ENCODE results near the gene SMOC1. TPM values are rescaled to one million over a fixed set of nuclear protein-coding genes. Genes with fewer than 3 reads are reported as not detected.

Gene SMOC1
- total and polyA plus RNA-seq, 7 donors = 3.2 to 10.6 (median 6.2) TPM

DNA sequence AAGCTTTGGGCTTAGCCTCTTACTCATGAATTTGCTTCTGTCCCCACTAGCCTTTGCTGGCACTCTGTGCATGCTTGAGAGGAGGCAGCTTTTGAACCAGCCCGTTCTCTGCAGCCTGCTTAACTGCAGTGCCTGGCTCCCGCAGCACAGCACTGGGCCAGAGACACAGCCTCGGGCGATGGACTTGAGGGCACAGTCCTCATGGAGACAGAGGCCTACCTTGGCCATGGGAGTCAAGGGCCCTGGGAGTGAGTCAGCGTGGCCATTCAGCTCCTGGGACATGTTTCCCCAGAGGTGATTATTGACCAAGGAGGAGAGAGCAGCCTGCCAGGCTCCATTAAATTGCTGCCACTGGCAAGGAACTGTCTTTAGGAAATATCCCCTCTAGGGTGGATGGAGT, 93.5 kb downstream of the SMOC1 start:
- ATAC-seq = no peak
- TF ChIP-seq, protein P1, sequence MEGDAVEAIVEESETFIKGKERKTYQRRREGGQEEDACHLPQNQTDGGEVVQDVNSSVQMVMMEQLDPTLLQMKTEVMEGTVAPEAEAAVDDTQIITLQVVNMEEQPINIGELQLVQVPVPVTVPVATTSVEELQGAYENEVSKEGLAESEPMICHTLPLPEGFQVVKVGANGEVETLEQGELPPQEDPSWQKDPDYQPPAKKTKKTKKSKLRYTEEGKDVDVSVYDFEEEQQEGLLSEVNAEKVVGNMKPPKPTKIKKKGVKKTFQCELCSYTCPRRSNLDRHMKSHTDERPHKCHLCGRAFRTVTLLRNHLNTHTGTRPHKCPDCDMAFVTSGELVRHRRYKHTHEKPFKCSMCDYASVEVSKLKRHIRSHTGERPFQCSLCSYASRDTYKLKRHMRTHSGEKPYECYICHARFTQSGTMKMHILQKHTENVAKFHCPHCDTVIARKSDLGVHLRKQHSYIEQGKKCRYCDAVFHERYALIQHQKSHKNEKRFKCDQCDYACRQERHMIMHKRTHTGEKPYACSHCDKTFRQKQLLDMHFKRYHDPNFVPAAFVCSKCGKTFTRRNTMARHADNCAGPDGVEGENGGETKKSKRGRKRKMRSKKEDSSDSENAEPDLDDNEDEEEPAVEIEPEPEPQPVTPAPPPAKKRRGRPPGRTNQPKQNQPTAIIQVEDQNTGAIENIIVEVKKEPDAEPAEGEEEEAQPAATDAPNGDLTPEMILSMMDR (IDR thresholded peaks at IDR 0.05) = no peak
- no peaks in the 10 kb centered on the region for H3K36me3 ChIP-seq (ENCODE audit: insufficient read depth in 1 of 2, low read depth in 1 of 2)
- DNase-seq = no peak
- no peaks in the 10 kb centered on the region for H3K4me1 ChIP-seq
- no peak overlapping the region for H3K27ac ChIP-seq
- 88 to 96% (median 91%) methylated on average over 5 of the region's 5 CpGs for WGBS, 3 donors
- no peak overlapping the region for H3K4me3 ChIP-seq
- intact Hi-C loops (cut with DNase I) = no loop called here
- no peaks in the 10 kb centered on the region for H3K9me3 ChIP-seq
- H3K27me3 ChIP-seq (ENCODE audit: insufficient read depth in 3 of 3, low read length in 2 of 3) = no peaks in the 10 kb centered on the region

DNA sequence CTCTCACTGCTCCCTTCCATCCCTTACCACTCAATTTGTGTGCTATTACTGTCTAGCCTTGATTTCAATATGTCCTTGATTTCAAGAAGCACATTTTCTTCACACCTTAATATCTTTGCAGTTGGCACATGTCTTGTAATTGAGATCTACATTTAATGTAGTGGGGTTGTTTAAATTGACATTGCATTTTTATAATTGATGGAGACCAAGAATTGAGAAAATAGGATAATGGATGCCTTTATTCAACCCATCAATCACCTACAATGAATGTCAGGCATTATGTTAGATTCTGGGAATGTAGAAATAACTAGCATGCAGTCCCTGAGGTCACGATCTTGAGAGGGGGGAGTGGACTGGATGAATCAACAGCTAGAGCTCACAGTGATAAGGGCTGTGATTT, 94.6 kb downstream of the SMOC1 start:
- TF ChIP-seq, protein P1 (IDR thresholded peaks at IDR 0.05) = no peak
- Histone ChIP-seq H3K4me3 (no peak overlapping the region), H3K27me3 (ENCODE audit: insufficient read depth in 3 of 3, low read length in 2 of 3) (no peaks in the 10 kb centered on the region), H3K36me3 (ENCODE audit: insufficient read depth in 1 of 2, low read depth in 1 of 2) (peaks cover 0 to 2% of the 10 kb centered on the region in 2 donors), H3K27ac (no peak overlapping the region), H3K9me3 (no peaks in the 10 kb centered on the region), H3K4me1 (no peaks in the 10 kb centered on the region)
- WGBS, 3 donors = 71 to 73% (median 72%) methylated on average over 1 of the region's 1 CpG
- no peak for DNase-seq
- intact Hi-C loops (cut with DNase I) = no loop called here
- no peak for ATAC-seq

DNA sequence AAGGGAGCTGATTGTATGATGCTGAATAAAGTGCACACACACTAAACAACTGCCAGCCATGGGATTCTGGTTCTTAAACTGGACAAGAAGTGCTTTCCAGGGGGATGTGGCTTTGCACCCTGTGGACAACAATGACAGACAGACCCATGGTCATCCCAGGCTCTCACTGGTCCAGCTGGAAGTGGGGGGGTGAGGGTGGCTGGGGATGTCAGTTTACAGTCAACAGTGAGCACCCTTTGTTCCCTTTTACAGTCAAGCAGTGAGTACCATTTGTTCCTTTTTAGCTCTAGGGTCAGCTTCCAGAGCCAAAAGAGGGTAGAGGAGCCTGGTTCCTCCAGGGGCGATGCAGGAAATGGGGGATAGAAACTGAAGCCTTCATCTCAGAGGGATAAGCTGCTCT, 100.7 kb downstream of the SMOC1 start:
- intact Hi-C loops (cut with DNase I) = no loop called here
- Histone ChIP-seq H3K4me1 (peaks cover 18% of the 10 kb centered on the region), H3K36me3 (ENCODE audit: insufficient read depth in 1 of 2, low read depth in 1 of 2) (peaks cover 0 to 5% of the 10 kb centered on the region in 2 donors), H3K4me3 (no peak overlapping the region), H3K9me3 (no peaks in the 10 kb centered on the region), H3K27me3 (ENCODE audit: insufficient read depth in 3 of 3, low read length in 2 of 3) (no peaks in the 10 kb centered on the region), H3K27ac (no peak overlapping the region)
- 60 to 88% (median 88%) methylated on average over 1 of the region's 1 CpG for WGBS, 3 donors
- TF ChIP-seq, protein P1 (IDR thresholded peaks at IDR 0.05) = no peak
- no peak for ATAC-seq
- no peak for DNase-seq

DNA sequence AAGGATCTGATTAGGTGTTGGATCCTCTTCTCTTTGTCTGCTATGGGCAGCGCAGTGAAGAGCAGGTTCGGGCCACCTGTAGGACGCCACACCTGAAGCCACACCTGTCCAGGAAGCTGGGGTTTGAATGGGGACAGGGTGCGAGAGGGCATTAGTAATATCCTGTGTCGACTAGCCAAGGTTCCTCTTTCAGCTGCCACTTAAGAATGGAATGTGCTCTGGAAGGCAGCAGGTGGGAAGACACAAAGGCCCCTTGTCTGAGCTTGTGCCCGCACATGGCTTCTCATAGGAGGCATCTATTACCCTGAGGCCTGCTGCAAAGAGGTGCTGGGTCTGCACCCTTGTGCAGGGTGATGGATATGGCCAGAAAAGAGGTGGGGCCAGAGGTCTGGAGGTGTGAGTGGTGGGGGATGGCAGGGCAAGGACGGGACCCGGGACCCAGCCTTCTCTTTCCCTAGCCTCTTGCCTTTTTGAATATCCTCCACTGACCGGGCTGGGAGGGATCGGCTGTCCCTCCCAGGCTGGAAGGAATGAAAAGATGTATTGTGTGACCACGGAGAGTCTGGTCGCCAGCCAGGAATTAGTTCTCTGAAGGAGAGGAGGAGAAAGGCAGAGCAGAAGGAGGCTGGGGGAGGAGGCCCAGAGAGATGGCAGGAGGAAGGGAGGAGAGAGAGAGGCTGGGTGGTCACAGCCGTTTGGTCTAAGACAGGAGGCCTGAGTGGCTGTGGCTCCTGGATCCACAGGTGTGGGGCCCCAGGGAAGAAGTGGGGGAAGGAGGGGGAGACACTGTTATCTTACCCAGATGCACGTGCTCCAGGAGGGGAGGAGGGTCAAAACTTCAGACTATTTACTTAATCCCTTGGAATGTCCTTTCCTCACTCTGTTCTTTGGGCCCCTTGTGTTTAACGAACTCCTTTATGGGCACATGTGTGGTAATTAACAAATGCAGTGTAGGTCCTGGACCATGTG, 101.5 kb downstream of the SMOC1 start:
- Histone ChIP-seq H3K4me3 (no peak overlapping the region), H3K9me3 (no peaks in the 10 kb centered on the region), H3K36me3 (ENCODE audit: insufficient read depth in 1 of 2, low read depth in 1 of 2) (peaks cover 0 to 5% of the 10 kb centered on the region in 2 donors), H3K27ac (no peak overlapping the region), H3K27me3 (ENCODE audit: insufficient read depth in 3 of 3, low read length in 2 of 3) (no peaks in the 10 kb centered on the region), H3K4me1 (peaks cover 18% of the 10 kb centered on the region)
- intact Hi-C loops (cut with DNase I) = no loop called here
- DNase-seq (no peak), ATAC-seq (no peak)
- WGBS, 3 donors = 50 to 71% (median 51%) methylated on average over 15 of the region's 15 CpGs
- TF ChIP-seq, protein P1 (IDR thresholded peaks at IDR 0.05) = no peak

Data from psoas muscle (tissue), 8 donors.